Measurements from ENCODE around the gene IL17RB.
A peak's percentile ranks its signal among the peaks of the same experiment; 100 is the strongest.

The IL17RB gene

GRCh38 chr3:53860196-53860595 lies 13.8 kb downstream of the IL17RB start:
- DNase-seq (ENCODE audit: low spot score) = no peak

- no peak for DNase-seq (ENCODE audit: low spot score)
These were observed 15.9 kb downstream of the IL17RB start for GRCh38 chr3:53862241-53862640.

GRCh38 chr3:53863145-53863544 lies 16.8 kb downstream of the IL17RB start:
- DNase-seq (ENCODE audit: low spot score) = no peak

GRCh38 chr3:53865732-53866499 lies 19.5 kb downstream of the IL17RB start:
- DNase-seq (ENCODE audit: low spot score) = no peak

- peak; percentile 20 for DNase-seq (ENCODE audit: low spot score)
These were observed 34.3 kb downstream of the IL17RB start for GRCh38 chr3:53880396-53881345.

- peak; percentile 97 for DNase-seq (ENCODE audit: low spot score)
These were observed 35.6 kb downstream of the IL17RB start, which contains the start of gene ACTR8 for GRCh38 chr3:53881691-53882593. TSS of gene ACTR8 (minus strand) at chr3:53882152. CDS start at chr3:53882101, 51 bp downstream.

GRCh38 chr3:53883008-53883407 lies 36.6 kb downstream of the IL17RB start:
- DNase-seq (ENCODE audit: low spot score) = no peak

GRCh38 chr3:53884623-53885022 lies 38.3 kb downstream of the IL17RB start:
- DNase-seq (ENCODE audit: low spot score) = no peak

- no peak for DNase-seq (ENCODE audit: low spot score)
These were observed 38.9 kb downstream of the IL17RB start for GRCh38 chr3:53885239-53885638.

GRCh38 chr3:53887446-53887845 lies 41.1 kb downstream of the IL17RB start:
- DNase-seq (ENCODE audit: low spot score) = no peak

- no peak for DNase-seq (ENCODE audit: low spot score)
These were observed 41.9 kb downstream of the IL17RB start for GRCh38 chr3:53888232-53888631.

- no peak for DNase-seq (ENCODE audit: low spot score)
These were observed 44.5 kb downstream of the IL17RB start for GRCh38 chr3:53890726-53891475.

GRCh38 chr3:53891497-53892285 lies 45.3 kb downstream of the IL17RB start, which contains the start of gene SELENOK:
TSS of gene SELENOK (minus strand) at chr3:53891859.
- DNase-seq (ENCODE audit: low spot score) = peak; percentile 97

- DNase-seq (ENCODE audit: low spot score) = no peak
These were observed 45.9 kb downstream of the IL17RB start for GRCh38 chr3:53892286-53892637.

GRCh38 chr3:53899750-53900149 lies 53.4 kb downstream of the IL17RB start:
- no peak for DNase-seq (ENCODE audit: low spot score)

GRCh38 chr3:53900666-53901331 lies 54.4 kb downstream of the IL17RB start:
- DNase-seq (ENCODE audit: low spot score) = no peak

GRCh38 chr3:53902067-53902466 lies 55.7 kb downstream of the IL17RB start:
- DNase-seq (ENCODE audit: low spot score) = no peak

- DNase-seq (ENCODE audit: low spot score) = no peak
These were observed 56.3 kb downstream of the IL17RB start for GRCh38 chr3:53902711-53903110.

- DNase-seq (ENCODE audit: low spot score) = no peak
These were observed 67.0 kb downstream of the IL17RB start for GRCh38 chr3:53913401-53913800.
